ENCODE results near the gene BNIP3.

Gene BNIP3

GRCh38 chr10:131949041-131949862 lies 32.5 kb downstream of the BNIP3 start:
- peak; percentile 58 for DNase-seq

DNA sequence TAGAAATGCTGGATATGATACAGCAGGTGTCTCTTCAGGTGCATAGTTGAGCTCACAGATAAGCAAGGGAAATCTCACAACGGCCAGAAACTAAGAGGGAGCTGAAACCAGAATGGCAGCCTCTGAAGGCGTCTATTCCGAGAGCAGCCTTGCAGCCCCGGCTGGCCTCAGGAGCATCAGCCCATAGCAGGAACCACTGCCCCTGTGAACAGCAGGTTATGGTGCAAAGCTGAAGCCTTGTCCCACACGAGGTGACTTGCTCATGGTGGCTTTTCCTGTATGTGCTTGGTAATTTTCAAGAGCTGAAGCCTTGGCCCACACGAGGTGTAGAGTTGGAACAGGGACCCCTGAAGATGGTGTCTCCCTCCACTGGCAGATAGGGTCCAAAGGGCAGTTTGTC lies 33.2 kb downstream of the BNIP3 start:
- peak; percentile 47 for DNase-seq

GRCh38 chr10:131947631-131948347 lies 33.9 kb downstream of the BNIP3 start:
- peak; percentile 49 for DNase-seq

DNA sequence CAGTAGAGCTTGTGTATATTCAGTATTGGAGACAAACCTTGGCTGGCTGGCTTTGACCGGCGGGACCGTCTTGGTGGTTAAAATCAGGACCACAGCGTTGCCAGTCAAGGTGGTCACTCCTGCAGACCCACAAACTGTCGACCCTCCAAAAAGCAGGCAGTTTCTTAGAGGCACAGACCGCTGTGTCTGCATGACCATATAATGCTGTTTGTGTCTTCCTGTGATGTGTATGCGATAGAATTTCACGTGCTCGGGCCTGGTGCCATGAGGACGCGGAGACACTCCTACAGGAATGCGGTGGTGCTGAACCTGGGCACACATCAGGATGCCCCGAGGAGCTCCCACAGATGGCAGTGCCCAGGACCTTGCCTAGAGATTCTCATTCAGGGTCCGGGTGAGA lies 34.8 kb downstream of the BNIP3 start:
- no peak for DNase-seq

DNA sequence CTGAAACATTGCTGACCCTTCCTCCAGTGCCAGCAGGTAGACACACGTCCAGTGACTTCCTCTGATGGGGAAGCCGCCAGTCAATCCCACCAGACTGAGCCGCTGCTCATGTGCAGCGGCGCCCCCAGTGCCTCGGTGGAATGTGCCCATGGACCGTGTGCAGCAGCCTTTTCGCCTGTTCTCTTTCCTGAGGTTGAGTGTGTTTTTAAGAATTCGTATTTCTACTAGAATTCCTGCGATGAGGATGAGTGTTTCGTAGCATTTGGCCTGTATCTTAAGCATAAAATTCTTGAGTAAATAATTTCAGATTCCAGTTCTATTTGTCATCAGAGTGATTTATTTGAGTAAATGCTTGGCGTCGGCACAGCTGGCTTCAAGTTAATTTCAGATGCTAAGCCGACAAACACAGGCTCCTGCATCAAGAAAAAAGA lies 35.4 kb downstream of the BNIP3 start:
- DNase-seq: no peak

DNA sequence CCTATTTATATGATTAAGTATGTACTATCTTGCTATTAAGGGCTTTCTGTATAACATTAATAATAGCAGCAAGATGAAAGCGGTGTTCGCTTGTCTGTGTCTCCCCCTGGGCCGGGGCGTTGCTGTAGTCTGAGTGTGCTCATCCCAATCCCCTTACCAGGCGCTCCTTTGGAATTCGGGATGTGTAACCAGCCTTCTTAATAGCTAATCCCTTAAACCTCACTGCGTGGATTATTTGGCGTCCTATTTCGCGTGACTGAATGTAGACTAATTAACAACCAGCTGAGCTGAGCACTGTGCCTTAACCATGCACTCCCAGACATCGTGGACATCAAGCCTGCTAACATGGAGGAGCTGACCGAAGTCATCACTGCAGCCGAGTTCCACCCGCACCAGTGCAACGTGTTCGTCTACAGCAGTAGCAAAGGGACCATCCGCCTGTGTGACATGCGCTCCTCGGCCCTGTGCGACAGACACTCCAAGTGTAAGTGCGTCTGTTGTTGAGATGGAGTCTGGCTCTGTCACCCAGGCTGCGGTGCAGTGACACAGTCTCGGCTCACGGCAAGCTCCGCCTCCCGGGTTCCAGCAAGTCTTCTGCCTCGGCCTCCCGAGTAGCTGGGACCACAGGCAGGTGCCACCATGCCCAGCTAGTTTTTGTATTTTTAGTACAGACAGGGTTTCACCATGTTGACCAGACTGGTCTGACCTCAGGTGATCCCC lies 36.6 kb downstream of the BNIP3 start:
- DNase-seq: peak; percentile 59

DNA sequence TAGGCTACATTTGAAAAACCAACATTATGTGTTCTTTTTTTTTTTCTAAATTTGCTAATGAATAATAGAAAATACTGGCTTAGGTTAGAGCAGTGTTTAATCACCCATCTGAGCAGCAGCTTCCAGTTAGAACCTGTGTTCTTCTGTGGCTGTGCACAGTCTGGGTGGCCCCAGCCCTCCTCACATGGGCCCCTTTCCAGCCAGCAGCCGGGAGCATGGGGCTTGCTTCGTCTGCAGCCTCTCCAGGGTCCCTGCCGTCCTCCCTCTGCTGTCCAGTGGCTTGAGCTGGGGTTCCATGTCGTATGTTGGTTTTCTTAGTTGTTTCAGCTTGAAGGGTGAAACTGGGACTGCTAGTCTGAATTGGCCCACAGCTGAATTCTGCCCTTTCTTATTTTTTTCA lies 37.3 kb downstream of the BNIP3 start:
- DNase-seq: peak; percentile 36

- peak; percentile 61 for DNase-seq
These were observed 38.5 kb downstream of the BNIP3 start for GRCh38 chr10:131943021-131943814.

DNA sequence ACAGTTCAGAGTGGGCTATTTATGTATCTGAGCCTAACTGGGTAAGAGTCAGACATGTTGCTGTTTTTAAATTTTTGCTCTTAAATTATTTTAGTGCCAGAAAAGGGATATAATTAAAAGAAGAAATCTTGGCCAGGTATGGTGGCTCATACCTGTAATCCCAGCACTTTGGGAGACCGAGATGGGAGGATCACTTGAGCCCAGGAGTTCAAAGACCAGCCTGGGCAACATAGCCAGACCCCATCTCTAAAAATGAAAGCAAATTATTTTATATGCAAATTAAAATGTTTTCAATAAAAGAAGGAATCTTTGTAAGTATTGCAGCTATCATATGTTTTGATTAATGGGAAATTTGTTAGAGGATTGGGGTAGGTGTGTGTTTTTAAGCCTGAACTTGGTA lies 39.3 kb downstream of the BNIP3 start:
- DNase-seq: no peak

DNA sequence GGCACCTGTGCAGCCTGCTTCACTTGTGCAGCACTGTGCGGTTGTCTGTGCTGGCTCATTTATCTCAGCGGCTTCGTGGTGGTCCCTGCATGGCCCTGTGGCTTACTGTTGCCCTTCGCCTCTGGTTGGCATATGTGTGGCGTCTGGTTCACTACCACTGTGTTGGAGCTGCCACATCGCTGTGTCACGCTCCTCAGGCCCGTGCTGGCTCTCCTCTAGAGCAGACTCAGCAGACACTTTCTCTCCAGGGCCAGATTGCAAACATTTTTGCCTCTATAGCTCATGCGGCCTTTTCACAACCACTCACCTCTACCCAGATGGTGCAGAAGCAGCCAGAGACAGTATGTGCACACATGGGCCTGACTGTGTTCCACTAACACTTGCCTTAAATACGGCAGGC lies 43.0 kb downstream of the BNIP3 start:
- peak; percentile 38 for DNase-seq

GRCh38 chr10:131937836-131938235 lies 43.9 kb downstream of the BNIP3 start:
- DNase-seq: peak; percentile 53

DNA sequence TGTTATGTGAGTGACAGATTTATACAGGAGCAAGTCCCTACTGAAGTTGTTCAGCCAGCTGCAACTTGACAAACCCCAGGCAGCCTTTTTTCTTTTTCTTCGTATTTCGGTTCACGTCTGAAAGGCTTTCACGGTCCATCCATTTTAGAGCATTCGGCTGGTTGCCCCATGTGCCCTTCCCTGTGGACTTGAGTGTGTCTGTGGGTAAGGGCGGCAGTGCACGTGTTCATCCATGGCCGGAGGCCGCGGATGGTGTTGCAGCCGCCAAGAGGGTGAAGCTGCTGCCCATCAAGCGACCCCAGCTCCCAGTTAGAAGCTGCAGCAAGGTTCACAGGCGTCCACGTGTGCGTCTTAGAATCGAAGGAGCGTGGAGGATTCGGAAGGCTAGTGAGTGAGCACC lies 45.0 kb downstream of the BNIP3 start:
- DNase-seq: peak; percentile 51

- no peak for DNase-seq
These were observed 45.4 kb downstream of the BNIP3 start for GRCh38 chr10:131936294-131936693.

GRCh38 chr10:131935260-131935659 lies 46.5 kb downstream of the BNIP3 start:
- DNase-seq: no peak

DNA sequence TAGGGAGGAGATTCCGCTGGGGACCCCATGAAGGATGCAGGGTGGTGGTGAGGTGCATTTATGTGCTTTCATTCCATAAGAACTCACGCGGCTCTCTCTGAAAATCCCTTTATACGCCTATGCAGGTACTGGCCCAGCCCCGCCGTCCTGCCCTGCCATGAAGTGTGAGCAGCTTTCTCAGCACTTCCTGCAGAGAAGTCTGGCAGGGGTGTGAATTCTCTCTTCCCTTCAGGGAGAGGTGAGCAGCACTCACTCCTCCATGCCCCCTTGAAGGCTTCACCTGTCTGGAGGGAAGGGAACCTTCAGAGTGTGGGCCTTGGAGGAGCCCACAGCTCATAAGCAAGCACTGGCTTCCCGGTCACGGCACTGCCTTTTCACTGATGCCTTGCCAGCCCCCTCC lies 47.0 kb downstream of the BNIP3 start:
- DNase-seq: peak; percentile 55

GRCh38 chr10:131933696-131934086 lies 48.0 kb downstream of the BNIP3 start:
- no peak for DNase-seq

GRCh38 chr10:131933016-131933695 lies 48.6 kb downstream of the BNIP3 start:
- DNase-seq: peak; percentile 54

DNA sequence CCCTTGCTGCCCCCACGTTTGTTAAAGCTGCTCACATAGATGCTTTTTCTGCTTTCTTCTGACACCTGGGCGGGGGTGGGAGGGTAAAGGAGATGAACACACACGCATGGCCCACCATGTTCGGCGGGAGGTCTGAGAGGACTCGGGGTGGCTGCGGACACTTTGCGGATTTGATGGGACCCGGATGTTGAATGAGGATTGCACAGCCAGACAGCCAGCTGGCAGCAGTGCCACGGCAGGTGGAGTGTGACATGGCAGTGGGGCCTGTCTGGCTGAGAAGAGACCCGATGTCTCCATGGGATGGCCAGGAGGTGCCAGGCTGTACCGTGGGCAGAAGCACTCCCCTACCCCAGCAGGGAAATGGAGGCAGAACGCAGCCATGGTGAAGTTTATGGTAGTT lies 49.7 kb downstream of the BNIP3 start:
- DNase-seq: no peak

GRCh38 chr10:131930586-131931330 lies 51.0 kb downstream of the BNIP3 start:
- DNase-seq: no peak

DNA sequence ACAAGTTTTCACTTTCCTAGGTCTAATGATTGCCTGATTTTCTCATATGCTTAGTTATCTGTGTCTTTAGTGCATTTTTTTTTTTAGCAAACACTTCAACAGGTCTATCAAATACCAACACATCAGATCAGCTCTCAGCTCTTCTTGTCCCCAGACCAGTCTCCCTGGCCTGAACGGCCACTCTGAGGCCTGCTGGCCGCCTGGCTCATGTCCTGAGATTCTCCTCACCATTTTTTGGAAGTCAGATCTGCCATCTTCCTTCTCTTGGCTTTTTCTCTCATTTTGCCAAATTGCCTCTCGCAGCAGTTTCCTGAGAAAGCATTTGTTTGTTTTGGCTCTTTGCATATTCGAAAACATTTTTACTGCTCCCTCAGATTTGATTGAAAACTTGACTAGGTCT lies 51.6 kb downstream of the BNIP3 start:
- DNase-seq: no peak

- DNase-seq: no peak
These were observed 52.4 kb downstream of the BNIP3 start for GRCh38 chr10:131929122-131929845.
